AG04450 (cell line): Measurements from ENCODE around the gene NDUFB11. TPM values are rescaled to one million over a fixed set of nuclear protein-coding genes. Genes with fewer than 3 reads are reported as not detected.
"Not testable (repeated sequence)": the region's sequence is repeated elsewhere in the genome, so short reads cannot be mapped to it uniquely, and the experiment has no call there.

Source experiments
- CTCF ChIA-PET: fragments of 300-600, 350-600 bp; formaldehyde crosslinking; extraction: SDS; loops from one replicate; lab custom pipeline; 2022; ENCODE audit warnings: antibody characterized with exemption, inconsistent platforms; lab: Charles Lee
- POLR2A ChIA-PET: fragments of 350-600 bp; formaldehyde crosslinking; extraction: SDS; loops from one replicate; lab custom pipeline; 2021; ENCODE audit warnings: antibody characterized with exemption, inconsistent platforms; lab: Yijun Ruan, JAX
- DNase-seq: peaks from one replicate; pipeline ENCODE4 v3.0.0-alpha.2; 2011; ENCODE audit warnings: low read depth, low spot score
- H3K27ac ChIP-seq: one replicate; pipeline ENCODE4 v1.5.1; 2012; ENCODE audit warnings: low read depth, low read length, control low read depth
- H3K27me3 ChIP-seq: one replicate; pipeline ENCODE4 v1.6.0; 2012; ENCODE audit warnings: low read length; ENCODE audit not compliant: control insufficient read depth, insufficient read depth
- H3K4me3 ChIP-seq: 2 replicates; pipeline ENCODE4 v1.5.1; 2011; ENCODE audit warnings: mild to moderate bottlenecking, low read depth, low read length, control low read depth
- H3K9me3 ChIP-seq: 2 replicates; pipeline ENCODE4 v1.5.1; 2012; ENCODE audit warnings: low read length; ENCODE audit not compliant: control insufficient read depth, insufficient read depth
- polyA plus RNA-seq: library from polyadenylated mRNA; depleted of rRNA; stranded (reverse); fragments of >200 nt; gene quantifications from 2 replicates; pipeline ENCODE4 v1.2.3, GENCODE V29; 2011
- TF ChIP-seq, protein P1 (sequence below): IDR thresholded peaks from 2 replicates; pipeline ENCODE4 v1.5.1; 2011; ENCODE audit warnings: low read depth, low read length, control low read depth, inconsistent platforms

The NDUFB11 gene
- polyA plus RNA-seq, 1 experiment: 51.1 TPM

DNA sequence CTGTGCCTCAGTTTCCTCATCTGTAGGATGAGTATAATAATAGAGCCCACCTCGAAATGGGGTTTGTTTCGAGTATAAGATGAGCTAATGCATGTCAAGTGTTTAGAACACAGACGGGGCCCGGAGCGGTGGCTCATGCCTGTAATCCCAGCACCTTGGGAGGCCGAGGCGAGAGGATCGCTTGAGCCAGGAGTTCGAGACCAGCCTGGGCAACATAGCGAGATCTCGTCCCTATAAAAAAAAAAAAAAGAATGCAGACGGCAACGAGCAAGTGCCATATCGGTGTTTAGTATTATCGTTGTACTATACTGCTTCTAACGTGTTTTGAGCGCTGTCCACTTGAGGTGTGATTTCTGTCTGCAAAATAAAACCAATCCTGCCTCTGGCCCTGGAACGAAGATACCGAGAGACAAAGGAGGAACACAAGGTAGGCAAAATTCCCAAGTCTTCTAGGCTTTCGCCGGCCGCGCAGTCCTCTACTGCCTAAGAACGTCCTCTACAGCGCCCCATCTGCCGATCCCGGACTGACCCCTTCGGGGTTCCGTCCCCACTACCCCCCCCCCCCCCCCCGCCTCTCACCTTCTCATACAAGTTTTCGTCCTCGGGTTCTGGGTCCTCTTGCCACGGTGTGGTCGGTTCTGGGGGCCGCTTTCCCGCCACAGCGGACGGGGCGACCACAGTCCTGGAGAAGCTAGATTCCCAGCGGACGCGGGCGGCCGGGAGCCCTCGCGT, 442 bp downstream of the NDUFB11 start:
- ChIA-PET CTCF (interaction anchor here (1.0 to 1.3 kb wide), 6 partner anchors 9 to 361 kb away, joined by 3 to 16 read pairs (median 4); no protein-coding TSS in a partner anchor), POLR2A (interaction anchor here (1.0 to 1.2 kb wide), 2 partner anchors 8 to 15 kb away, joined by 5 to 13 read pairs; no protein-coding TSS in a partner anchor)
- Histone ChIP-seq H3K9me3 (no peaks in the 10 kb centered on the region), H3K27ac (no peak overlapping the region), H3K27me3 (no peaks in the 10 kb centered on the region), H3K4me3 (peak overlapping the region; percentile 70)
- TF ChIP-seq, protein P1, sequence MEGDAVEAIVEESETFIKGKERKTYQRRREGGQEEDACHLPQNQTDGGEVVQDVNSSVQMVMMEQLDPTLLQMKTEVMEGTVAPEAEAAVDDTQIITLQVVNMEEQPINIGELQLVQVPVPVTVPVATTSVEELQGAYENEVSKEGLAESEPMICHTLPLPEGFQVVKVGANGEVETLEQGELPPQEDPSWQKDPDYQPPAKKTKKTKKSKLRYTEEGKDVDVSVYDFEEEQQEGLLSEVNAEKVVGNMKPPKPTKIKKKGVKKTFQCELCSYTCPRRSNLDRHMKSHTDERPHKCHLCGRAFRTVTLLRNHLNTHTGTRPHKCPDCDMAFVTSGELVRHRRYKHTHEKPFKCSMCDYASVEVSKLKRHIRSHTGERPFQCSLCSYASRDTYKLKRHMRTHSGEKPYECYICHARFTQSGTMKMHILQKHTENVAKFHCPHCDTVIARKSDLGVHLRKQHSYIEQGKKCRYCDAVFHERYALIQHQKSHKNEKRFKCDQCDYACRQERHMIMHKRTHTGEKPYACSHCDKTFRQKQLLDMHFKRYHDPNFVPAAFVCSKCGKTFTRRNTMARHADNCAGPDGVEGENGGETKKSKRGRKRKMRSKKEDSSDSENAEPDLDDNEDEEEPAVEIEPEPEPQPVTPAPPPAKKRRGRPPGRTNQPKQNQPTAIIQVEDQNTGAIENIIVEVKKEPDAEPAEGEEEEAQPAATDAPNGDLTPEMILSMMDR: no peak
- DNase-seq: no peak

DNA sequence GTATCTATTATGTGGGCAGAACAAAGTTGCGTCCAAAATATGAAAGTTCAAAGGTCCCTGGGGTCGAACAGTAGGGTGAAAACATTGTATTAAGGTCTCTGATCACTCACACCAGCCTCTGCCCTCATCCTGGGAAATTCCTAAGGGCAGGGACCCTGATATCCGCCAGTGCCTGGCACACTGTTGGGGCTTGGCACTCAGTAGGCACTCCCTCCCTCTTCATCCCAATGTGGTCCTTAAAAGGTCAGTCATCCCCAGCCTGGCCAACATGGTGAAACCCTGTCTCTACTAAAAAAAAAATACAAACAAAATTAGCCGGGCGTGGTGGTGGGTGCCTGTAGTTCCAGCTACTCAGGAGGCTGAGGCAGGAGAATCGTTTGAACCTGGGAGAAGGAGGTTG, 6.3 kb downstream of the NDUFB11 start:
- no peak overlapping the region for H3K4me3 ChIP-seq
- CTCF ChIA-PET: no interaction called here
- no peak for DNase-seq
- no peak overlapping the region for H3K27ac ChIP-seq
- TF ChIP-seq, protein P1: no peak
- no peaks in the 10 kb centered on the region for H3K27me3 ChIP-seq
- POLR2A ChIA-PET: no interaction called here
- no peaks in the 10 kb centered on the region for H3K9me3 ChIP-seq

DNA sequence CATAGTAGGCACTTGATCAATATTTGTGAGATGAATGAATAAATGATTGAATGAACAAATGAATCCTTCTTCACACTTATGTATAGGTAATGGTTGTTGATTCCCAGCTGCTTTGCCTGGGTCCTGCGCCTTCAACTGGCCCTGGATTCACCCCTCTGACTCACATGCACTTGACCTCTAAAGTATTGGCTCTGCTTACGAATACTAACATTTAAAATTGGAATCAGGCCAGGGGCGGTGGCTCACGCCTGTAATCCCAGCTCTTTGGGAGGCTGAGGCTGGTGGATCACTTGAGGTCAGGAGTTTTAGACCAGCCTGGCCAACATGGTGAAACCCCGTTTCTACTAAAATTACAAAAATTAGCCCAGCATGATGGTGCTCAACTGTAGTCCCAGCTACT, 8.9 kb downstream of the NDUFB11 start:
- POLR2A ChIA-PET: interaction anchor here (0.8 to 1.8 kb wide), 2 partner anchors 9 to 88 kb away, joined by 3 to 13 read pairs; partner anchors contain the start of genes NDUFB11 and RBM10
- H3K4me3 ChIP-seq, H3K9me3 ChIP-seq, H3K27me3 ChIP-seq, H3K27ac ChIP-seq, DNase-seq: not testable (repeated sequence)
- CTCF ChIA-PET: interaction anchor here (2.1 kb wide), 1 partner anchor 9 kb away, joined by 16 read pairs; the partner anchor contains the start of genes NDUFB11 and RBM10

DNA sequence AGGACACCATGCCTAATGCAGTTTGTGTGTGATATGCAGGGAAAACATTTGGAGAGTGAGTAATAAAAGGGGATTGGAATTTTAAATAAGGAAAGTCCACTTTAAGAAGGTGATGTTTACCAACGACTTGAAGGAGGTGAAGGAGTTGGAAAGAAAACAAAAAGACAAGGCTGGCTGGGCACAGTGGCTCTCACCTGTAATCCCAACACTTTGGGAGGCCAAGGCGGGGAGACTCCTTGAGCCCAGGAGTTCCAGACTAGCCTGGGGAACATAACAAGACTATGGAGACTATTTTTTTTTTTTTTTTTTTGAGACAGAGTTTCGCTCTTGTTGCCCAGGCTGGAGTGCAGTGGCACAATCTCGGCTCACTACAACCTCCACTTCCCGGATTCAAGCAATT, 11.0 kb downstream of the NDUFB11 start:
- POLR2A ChIA-PET: no interaction called here

DNA sequence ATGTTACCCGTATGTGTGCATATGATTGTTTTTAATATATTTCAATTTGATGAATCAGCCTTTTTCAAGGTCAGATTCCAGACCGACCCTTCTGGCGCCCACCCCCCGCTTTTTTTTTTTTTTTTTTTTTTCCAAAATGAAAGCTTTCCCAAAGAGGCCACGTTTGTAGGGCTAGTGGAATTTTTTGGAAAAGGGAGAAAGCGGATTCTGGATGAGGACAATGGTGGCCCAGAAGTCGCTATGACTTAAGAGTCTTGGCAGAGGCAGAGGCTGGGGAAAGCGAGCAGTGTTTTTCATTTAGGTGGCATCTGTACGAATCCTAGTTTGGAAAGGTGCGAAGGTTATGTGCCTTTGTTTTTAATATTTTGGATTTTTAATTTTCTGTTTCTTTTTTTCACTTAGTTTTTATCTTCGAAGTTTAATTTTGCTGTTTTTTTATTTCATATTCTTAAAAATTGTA, 14.6 kb downstream of the NDUFB11 start:
- Histone ChIP-seq H3K4me3 (peak overlapping the region; percentile 72), H3K9me3 (no peaks in the 10 kb centered on the region), H3K27me3 (no peaks in the 10 kb centered on the region), H3K27ac (no peak overlapping the region)
- TF ChIP-seq, protein P1: no peak
- CTCF ChIA-PET: interaction anchor here (0.5 to 2.9 kb wide), 2 partner anchors 15 to 152 kb away, joined by 3 to 10 read pairs; partner anchors contain the start of genes NDUFB11 and RBM10
- no peak for DNase-seq
- POLR2A ChIA-PET: interaction anchor here (1.0 kb wide), 1 partner anchor 15 kb away, joined by 5 read pairs; the partner anchor contains the start of genes NDUFB11 and RBM10

More for the DNA sequence above, 11.0 kb downstream of the NDUFB11 start:
- no peaks in the 10 kb centered on the region for H3K27me3 ChIP-seq
- no peak overlapping the region for H3K27ac ChIP-seq
- TF ChIP-seq, protein P1: no peak
- H3K4me3 ChIP-seq: no peak overlapping the region
- DNase-seq: no peak
- H3K9me3 ChIP-seq: no peaks in the 10 kb centered on the region
- CTCF ChIA-PET: no interaction called here
